Trophoblast cell (in vitro differentiated cells and primary cell): ENCODE results near the gene XAGE3.
"Not testable (repeated sequence)": the region's sequence is repeated elsewhere in the genome, so short reads cannot be mapped to it uniquely, and the experiment has no call there.

Experiments
- DNase-seq, 2 donors: peaks; one replicate each; pipeline ENCODE4 v3.0.0-alpha.2; 2016
- H2AFZ ChIP-seq: 2 replicates; pipeline ENCODE4 v1.6.1; 2013; ENCODE audit warnings: low read length, moderate library complexity, mild to moderate bottlenecking; ENCODE audit not compliant: insufficient read depth, poor library complexity
- H2AK5ac ChIP-seq: 2 replicates; pipeline ENCODE4 v1.6.1; 2013; ENCODE audit warnings: mild to moderate bottlenecking, low read length
- H2BK120ac ChIP-seq: 2 replicates; pipeline ENCODE4 v1.6.1; 2013; ENCODE audit warnings: low read length, mild to moderate bottlenecking, moderate library complexity; ENCODE audit not compliant: insufficient read depth, poor library complexity
- H2BK12ac ChIP-seq: 2 replicates; pipeline ENCODE4 v1.6.1; 2013; ENCODE audit warnings: mild to moderate bottlenecking, low read length, moderate library complexity
- H2BK5ac ChIP-seq: 2 replicates; pipeline ENCODE4 v1.6.1; 2013; ENCODE audit warnings: low read length, low read depth, moderate library complexity, mild to moderate bottlenecking; ENCODE audit not compliant: poor library complexity
- H3K14ac ChIP-seq: 2 replicates; pipeline ENCODE4 v1.6.1; 2013; ENCODE audit warnings: mild to moderate bottlenecking, low read length
- H3K18ac ChIP-seq: 2 replicates; pipeline ENCODE4 v1.6.1; 2013; ENCODE audit warnings: mild to moderate bottlenecking, low read length
- H3K23ac ChIP-seq: 2 replicates; pipeline ENCODE4 v1.6.1; 2013; ENCODE audit warnings: low read length
- H3K27ac ChIP-seq: 2 replicates; pipeline ENCODE4 v1.5.1; 2013; ENCODE audit warnings: low read depth, mild to moderate bottlenecking, inconsistent platforms, low read length, moderate library complexity
- H3K27me3 ChIP-seq: 2 replicates; pipeline ENCODE4 v1.6.1; 2013; ENCODE audit warnings: inconsistent platforms, mild to moderate bottlenecking, low read length, moderate library complexity; ENCODE audit not compliant: insufficient read depth
- H3K36me3 ChIP-seq, 2 experiments: 1 replicate in 1 of 2; 2 replicates in 1 of 2; pipeline ENCODE4 v1.6.1; 2013; ENCODE audit warnings: low read length in 2 of 2, mild to moderate bottlenecking in 2 of 2, moderate library complexity in 1 of 2; ENCODE audit not compliant: insufficient read depth in 2 of 2, control insufficient read depth in 1 of 2
- H3K4ac ChIP-seq: 2 replicates; pipeline ENCODE4 v1.6.1; 2013; ENCODE audit warnings: low read depth, mild to moderate bottlenecking, low read length, moderate library complexity
- H3K4me1 ChIP-seq, 2 experiments: 1 replicate in 1 of 2; 2 replicates in 1 of 2; pipeline ENCODE4 v1.6.1; 2013; ENCODE audit warnings: low read length in 2 of 2, mild to moderate bottlenecking in 2 of 2, moderate library complexity in 1 of 2; ENCODE audit not compliant: insufficient read depth in 2 of 2, control insufficient read depth in 1 of 2
- H3K4me2 ChIP-seq: 2 replicates; pipeline ENCODE4 v1.6.1; 2013; ENCODE audit warnings: inconsistent platforms, mild to moderate bottlenecking, low read length, moderate library complexity
- H3K4me3 ChIP-seq: 2 replicates; pipeline ENCODE4 v1.5.1; 2013; ENCODE audit warnings: mild to moderate bottlenecking, low read depth, low read length, inconsistent platforms
- H3K79me1 ChIP-seq: one replicate; pipeline ENCODE4 v1.6.1; 2013; ENCODE audit warnings: low read length
- H3K79me2 ChIP-seq: 2 replicates; pipeline ENCODE4 v1.6.1; 2013; ENCODE audit warnings: low read length, mild to moderate bottlenecking; ENCODE audit not compliant: control insufficient read depth, insufficient read depth, poor library complexity
- H3K9ac ChIP-seq: 2 replicates; pipeline ENCODE4 v1.6.1; 2013; ENCODE audit warnings: mild to moderate bottlenecking, low read length
- H3K9me3 ChIP-seq: 2 replicates; pipeline ENCODE4 v1.6.1; 2013; ENCODE audit warnings: low read depth, mild to moderate bottlenecking, control low read depth, inconsistent platforms, low read length; ENCODE audit not compliant: insufficient read depth
- H4K12ac ChIP-seq: 2 replicates; pipeline ENCODE4 v1.6.1; 2013; ENCODE audit warnings: low read depth, mild to moderate bottlenecking, low read length, moderate library complexity
- H4K8ac ChIP-seq: 2 replicates; pipeline ENCODE4 v1.6.1; 2013; ENCODE audit warnings: low read depth, mild to moderate bottlenecking, low read length, moderate library complexity
- H4K91ac ChIP-seq: one replicate; pipeline ENCODE4 v1.6.1; 2013; ENCODE audit warnings: low read depth, mild to moderate bottlenecking, low read length, moderate library complexity
- WGBS: extraction: QIAGEN DNeasy Blood & Tissue Kit; methylation state at CpG from one replicate; pipeline ENCODE4 v1.1.7; 2013; ENCODE audit warnings: missing lambda C conversion rate; ENCODE audit not compliant: insufficient read length, insufficient coverage; ENCODE audit errors: extremely low coverage; 5-methylcytosine and 5-hydroxymethylcytosine counted together

XAGE3 gene

DNA sequence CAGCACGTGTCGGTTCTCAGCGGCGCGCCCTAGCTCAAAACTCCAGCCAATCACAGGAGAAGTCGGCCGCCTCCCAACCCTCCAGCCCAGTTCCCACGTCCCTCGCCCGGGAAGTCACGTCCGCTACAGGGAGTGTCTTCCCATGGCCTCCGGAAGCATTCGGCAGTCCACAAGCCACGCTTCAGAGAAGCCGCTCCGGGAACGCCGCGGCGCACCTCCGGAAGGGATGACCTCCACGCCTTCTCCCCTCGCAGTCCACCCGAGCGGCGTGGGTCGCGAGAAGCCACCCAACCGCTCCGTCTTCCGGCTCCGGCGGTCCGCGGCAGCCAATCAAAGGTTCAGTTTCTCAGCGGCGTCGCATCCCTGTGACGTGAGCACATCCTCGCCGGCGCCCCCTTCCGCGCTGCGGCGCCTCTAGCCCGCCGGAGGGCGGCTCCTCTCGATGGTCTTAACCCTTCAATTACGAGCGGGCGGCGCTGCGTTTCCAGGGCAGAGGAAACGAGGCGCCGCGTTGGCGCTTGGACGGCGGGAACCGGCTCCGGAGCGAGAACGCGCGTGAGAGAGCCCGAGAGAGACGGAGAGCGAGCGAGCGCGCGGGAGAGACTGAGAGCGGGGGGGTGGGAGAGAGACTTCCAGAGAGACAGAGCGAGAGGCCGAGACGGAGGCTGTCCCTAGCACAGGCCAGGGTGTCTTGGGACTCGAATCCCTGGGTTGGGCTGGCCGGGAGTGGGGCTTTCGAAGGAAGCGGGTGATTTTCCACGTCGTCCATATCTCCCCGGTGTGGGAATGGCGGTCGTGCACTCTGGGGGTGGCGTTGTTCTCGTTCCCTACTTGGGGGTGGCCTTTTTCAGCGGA, 29.2 kb upstream of the XAGE3 start, which contains the start of gene FAM156B:
TSS of gene FAM156B (plus strand) at position 476 of the 855 bp plus-strand sequence. CDS start 9,896 bp downstream, outside the sequence.
- not testable (repeated sequence) for H4K12ac ChIP-seq, H3K79me1 ChIP-seq, H3K14ac ChIP-seq, H2BK120ac ChIP-seq, H3K23ac ChIP-seq, H3K27ac ChIP-seq, H3K9ac ChIP-seq, H2AK5ac ChIP-seq, H4K91ac ChIP-seq, H3K4me1 ChIP-seq, H3K4me3 ChIP-seq, H3K9me3 ChIP-seq, H3K4me2 ChIP-seq, H2AFZ ChIP-seq, H2BK12ac ChIP-seq, H3K27me3 ChIP-seq, H2BK5ac ChIP-seq, H3K79me2 ChIP-seq, H3K4ac ChIP-seq, H4K8ac ChIP-seq, H3K36me3 ChIP-seq, DNase-seq, H3K18ac ChIP-seq
- no CpG with 5 or more reads among the region's 92 CpGs for WGBS

DNA sequence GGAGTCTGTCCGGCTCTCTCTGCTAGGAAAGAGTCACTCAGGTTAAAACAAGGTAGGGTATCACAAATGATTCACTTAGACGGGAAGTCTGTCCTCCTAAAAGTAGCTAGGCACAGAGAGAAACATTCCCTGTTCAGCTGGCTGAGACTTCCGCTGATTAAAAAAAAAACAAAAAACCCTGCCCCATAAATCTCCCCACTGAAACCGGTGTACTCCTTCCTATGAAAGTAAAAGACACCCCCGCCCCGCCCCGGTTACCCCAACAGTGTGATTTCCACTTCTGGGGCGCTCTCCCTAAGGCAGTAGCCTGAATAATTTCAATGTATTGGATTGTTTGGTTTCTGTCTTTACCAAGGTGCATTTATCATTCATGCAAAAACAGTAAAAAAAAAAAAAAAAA, 28.6 kb upstream of the XAGE3 start:
- WGBS = no CpG with 5 or more reads among the region's 8 CpGs
- not testable (repeated sequence) for H3K36me3 ChIP-seq

DNA sequence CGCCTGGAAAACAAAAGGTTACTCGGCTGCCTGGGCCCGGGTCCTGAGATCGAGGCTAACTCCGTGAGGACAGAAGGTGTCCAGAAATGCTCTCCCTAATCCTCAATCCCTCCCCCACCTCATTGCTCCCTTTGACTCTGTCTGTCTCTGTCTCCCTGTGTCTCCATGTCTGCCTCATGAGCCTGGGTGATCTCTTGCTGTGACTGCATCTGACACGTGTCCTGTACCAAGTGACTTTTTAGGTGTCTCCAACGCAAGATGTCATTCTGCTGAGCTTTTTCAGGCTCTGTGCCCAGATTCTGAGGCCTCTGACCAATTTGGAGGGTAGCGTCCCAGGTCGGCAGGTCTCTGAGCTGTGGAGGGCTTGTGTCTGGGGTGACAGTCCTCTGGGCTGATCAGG, 20.2 kb upstream of the XAGE3 start:
- H3K23ac ChIP-seq, H2AFZ ChIP-seq, H3K9me3 ChIP-seq, H4K8ac ChIP-seq, H3K4ac ChIP-seq, H3K36me3 ChIP-seq, H3K79me1 ChIP-seq, H3K9ac ChIP-seq, H3K4me1 ChIP-seq, H3K27me3 ChIP-seq, H4K12ac ChIP-seq, H4K91ac ChIP-seq, H3K4me2 ChIP-seq, H2BK120ac ChIP-seq, H3K4me3 ChIP-seq, DNase-seq, H2AK5ac ChIP-seq, H3K14ac ChIP-seq, H3K79me2 ChIP-seq, H2BK12ac ChIP-seq, H3K27ac ChIP-seq, H3K18ac ChIP-seq, H2BK5ac ChIP-seq: not testable (repeated sequence)
- WGBS = no CpG with 5 or more reads among the region's 9 CpGs

More for the DNA sequence above, 28.6 kb upstream of the XAGE3 start:
- H3K9me3 ChIP-seq, H2BK120ac ChIP-seq, H3K23ac ChIP-seq, H3K18ac ChIP-seq, DNase-seq, H3K4me3 ChIP-seq, H4K91ac ChIP-seq, H4K8ac ChIP-seq, H3K4me2 ChIP-seq, H2AFZ ChIP-seq, H3K79me2 ChIP-seq, H3K14ac ChIP-seq, H3K79me1 ChIP-seq, H3K4ac ChIP-seq, H3K27ac ChIP-seq, H3K27me3 ChIP-seq, H3K4me1 ChIP-seq, H4K12ac ChIP-seq, H2BK5ac ChIP-seq, H2AK5ac ChIP-seq, H2BK12ac ChIP-seq, H3K9ac ChIP-seq: not testable (repeated sequence)

DNA sequence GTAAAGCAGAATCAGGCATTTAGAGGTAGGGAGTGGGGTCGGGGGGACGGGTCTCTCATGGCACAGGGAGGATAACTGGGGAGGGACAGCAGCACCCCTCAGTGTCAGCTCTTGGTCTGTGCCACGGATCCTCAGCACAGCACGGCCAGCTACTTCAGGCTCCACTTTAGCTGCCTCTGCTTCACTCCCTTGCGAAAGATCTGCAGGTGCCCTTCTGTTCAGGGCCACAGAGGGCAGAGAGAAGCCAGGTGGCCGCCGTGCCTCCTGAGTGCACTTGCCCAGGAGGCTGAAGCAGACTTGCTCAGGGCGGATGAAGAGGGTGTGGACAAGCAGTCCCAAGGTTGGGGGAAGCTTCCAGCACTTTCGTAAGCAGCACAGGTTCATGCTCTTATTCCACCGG, 19.6 kb upstream of the XAGE3 start:
- not testable (repeated sequence) for H3K4ac ChIP-seq, H3K9me3 ChIP-seq, H3K27me3 ChIP-seq, H3K18ac ChIP-seq, H2AK5ac ChIP-seq, H3K4me2 ChIP-seq, H2BK120ac ChIP-seq, DNase-seq, H3K36me3 ChIP-seq, H3K4me3 ChIP-seq, H3K14ac ChIP-seq, H3K79me2 ChIP-seq, H3K79me1 ChIP-seq, H3K9ac ChIP-seq, H4K8ac ChIP-seq, H3K4me1 ChIP-seq, H4K91ac ChIP-seq, H2BK12ac ChIP-seq, H4K12ac ChIP-seq, H2BK5ac ChIP-seq, H3K23ac ChIP-seq, H3K27ac ChIP-seq, H2AFZ ChIP-seq
- no CpG with 5 or more reads among the region's 10 CpGs for WGBS
